Subcutaneous adipose tissue (tissue), 4 donors: ENCODE measurements around the gene REXO5. TPM values are rescaled to one million over a fixed set of nuclear protein-coding genes. Genes with fewer than 3 reads are reported as not detected.

ENCODE experiments used
- CTCF ChIP-seq: fragments of 450-650 bp; IDR thresholded peaks from one replicate; pipeline ENCODE4 v1.5.1; 2016; ENCODE audit warnings: low read depth, mild to moderate bottlenecking, control low read depth, antibody characterized with exemption, moderate library complexity
- total RNA-seq, 4 donors: library from RNA; depleted of rRNA; stranded (reverse); fragments of >200 nt; gene quantifications; one replicate each; pipeline ENCODE4 v1.1.0, GENCODE V29; 2016

REXO5 gene
- total RNA-seq, 4 donors from 2014 or later: 3.6 to 6.5 (median 5.3) TPM

DNA sequence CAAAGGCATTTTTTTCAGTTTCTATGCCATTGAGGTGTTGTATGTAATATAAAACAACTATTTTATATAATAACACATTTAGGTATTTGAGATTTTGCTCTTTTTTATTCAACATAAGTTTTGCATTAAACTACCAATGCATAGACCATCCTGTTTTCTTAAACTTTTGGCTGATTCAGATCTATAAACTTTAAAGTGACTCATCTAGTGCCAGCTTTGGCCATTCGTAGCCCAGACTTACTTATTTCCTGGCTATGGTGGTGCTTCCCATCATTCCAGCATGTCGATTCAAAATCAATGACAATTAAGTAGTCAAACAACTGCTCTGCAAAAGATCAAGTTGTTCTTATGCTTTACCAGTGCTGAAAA is 3.2 kb upstream of the REXO5 start:
- TF ChIP-seq CTCF: no peak

DNA sequence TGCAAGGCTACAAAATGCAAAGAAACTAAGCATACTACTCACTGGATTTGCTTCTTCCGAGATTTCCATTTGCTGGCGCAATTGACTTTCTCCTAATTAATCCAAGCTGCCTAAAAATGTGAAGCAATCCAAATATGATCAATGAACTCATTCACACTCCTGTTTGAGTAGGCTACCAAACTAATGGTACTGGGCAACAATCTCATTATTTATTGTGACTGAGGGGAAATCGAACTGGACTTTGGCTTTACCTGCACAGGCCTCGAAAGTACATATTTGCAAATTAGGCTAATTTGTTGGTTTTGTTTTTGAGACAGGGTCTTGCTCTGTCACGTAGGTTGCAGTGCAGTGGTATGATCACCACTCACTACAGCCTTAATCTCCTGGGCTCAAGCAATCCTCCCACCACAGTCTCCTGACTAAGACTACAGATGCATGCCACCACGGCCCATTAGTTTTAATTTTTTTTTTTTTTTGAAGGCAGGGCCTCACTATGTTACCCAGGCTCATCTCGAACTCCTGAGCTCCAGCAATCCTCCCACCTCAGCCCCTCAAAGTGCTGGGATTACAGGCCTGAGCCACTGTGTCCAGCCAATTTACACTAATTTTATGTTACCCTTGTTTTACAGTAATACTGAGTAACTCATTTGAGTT is 2.6 kb upstream of the REXO5 start:
- no peak for TF ChIP-seq CTCF

DNA sequence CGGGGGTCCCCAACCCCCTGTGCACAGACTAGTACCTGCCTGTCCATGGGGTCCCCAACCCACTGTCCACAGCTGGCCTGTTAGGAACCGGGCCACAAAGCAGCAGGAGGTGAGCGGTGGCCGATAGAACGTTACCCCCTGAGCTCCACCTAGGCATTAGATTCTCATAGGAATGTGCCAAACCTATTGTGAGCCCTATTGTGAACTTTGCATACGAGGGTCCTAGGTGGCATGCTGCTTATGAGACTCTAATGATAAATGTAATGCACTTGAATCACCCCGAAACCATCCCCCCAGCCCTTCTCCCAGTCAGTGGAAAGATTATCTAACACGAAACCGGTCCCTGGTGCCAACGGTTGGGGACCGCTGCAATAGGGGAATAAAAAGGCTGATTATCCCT is 1.5 kb downstream of the REXO5 start:
- no peak for TF ChIP-seq CTCF

DNA sequence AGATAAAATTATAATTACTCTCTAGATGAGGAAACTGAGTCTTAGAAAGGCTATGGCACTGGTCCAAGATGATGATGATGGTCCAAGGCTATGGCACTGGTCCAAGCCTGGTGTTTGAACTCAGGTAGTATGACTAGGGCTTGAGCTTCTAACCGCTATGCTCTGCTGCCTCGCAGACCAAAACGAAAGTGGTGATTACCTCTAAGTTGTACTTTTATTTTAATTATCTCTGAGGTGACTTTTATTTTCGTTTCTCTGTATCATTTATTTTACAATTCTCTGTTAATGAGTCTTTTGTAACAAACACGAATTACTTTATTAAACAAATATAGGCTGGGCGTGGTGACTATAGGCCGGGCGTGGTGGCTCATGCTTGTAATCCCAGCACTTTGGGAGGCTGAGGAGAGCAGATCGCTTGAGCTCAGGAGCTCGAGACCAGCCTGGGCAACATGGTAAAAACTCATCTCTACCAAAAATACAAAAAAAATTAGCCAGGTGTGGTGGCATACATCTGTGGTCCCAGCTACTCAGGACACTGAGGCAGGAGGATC is 5.6 kb downstream of the REXO5 start:
- TF ChIP-seq CTCF: no peak

GRCh38 chr16:20812510-20812909 is 6.2 kb downstream of the REXO5 start:
- no peak for TF ChIP-seq CTCF

DNA sequence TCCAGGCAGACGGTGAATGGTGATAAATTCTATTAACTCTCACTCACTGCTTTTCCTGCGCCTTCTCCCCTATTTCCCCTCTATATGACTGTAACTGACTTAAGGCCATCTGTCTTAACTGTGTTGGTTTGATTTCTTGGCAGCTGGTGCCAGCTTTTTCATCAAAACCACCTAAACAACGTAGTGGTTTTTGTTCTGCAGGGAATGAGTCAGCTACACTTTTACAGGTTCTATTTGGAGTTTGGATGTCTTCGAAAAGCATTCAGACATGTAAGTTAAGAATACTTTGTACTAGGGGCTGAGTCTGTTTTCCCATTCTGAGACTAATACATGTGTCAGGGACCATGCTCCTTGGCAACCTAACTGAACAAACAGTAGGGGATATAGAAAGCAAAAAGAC is 8.5 kb downstream of the REXO5 start:
- TF ChIP-seq CTCF: no peak

GRCh38 chr16:20818929-20819585 is 12.7 kb downstream of the REXO5 start:
- TF ChIP-seq CTCF: no peak
